Hepatocyte (in vitro differentiated cells): Measurements from ENCODE around the gene MRPL37. TPM values are rescaled to one million over a fixed set of nuclear protein-coding genes. Genes with fewer than 3 reads are reported as not detected.

Source experiments
- DNase-seq: peaks from one replicate; pipeline ENCODE4 v3.0.0-alpha.2; 2016; ENCODE audit warnings: low spot score
- H2AFZ ChIP-seq: fragments of 200-600 bp; sonication (generic); 2 replicates; pipeline ENCODE4 v1.6.0; 2016; ENCODE audit warnings: antibody characterized with exemption, mild to moderate bottlenecking
- H3K27ac ChIP-seq: fragments of 200-600 bp; sonication (generic); 2 replicates; pipeline ENCODE4 v1.5.1; 2016; ENCODE audit warnings: mild to moderate bottlenecking
- H3K27me3 ChIP-seq: fragments of 200-600 bp; sonication (generic); 2 replicates; pipeline ENCODE4 v1.6.1; 2016
- H3K36me3 ChIP-seq: fragments of 200-600 bp; sonication (generic); replicated peaks from 2 replicates; pipeline ENCODE4 v1.5.1; 2016; ENCODE audit warnings: low read depth; ENCODE audit not compliant: insufficient read depth
- H3K4me1 ChIP-seq: fragments of 200-600 bp; sonication (generic); 2 replicates; pipeline ENCODE4 v1.5.1; 2016; ENCODE audit warnings: mild to moderate bottlenecking, moderate library complexity; ENCODE audit not compliant: insufficient read depth
- H3K4me2 ChIP-seq: fragments of 200-600 bp; sonication (generic); 2 replicates; pipeline ENCODE4 v1.6.0; 2016
- H3K4me3 ChIP-seq: fragments of 200-600 bp; sonication (generic); 2 replicates; pipeline ENCODE4 v1.5.1; 2016; ENCODE audit warnings: mild to moderate bottlenecking
- H3K79me2 ChIP-seq: fragments of 200-600 bp; sonication (generic); 2 replicates; pipeline ENCODE4 v1.6.0; 2017; ENCODE audit warnings: mild to moderate bottlenecking
- H3K9me2 ChIP-seq: fragments of 200-600 bp; sonication (generic); replicated peaks from 2 replicates; pipeline ENCODE4 v1.6.0; 2017; ENCODE audit warnings: mild to moderate bottlenecking; ENCODE audit not compliant: insufficient read depth
- H3K9me3 ChIP-seq: fragments of 200-600 bp; sonication (generic); 2 replicates; pipeline ENCODE4 v1.5.1; 2016; ENCODE audit warnings: low read depth, mild to moderate bottlenecking
- H4K20me1 ChIP-seq: fragments of 200-600 bp; sonication (generic); 2 replicates; pipeline ENCODE4 v1.6.0; 2016; ENCODE audit warnings: mild to moderate bottlenecking; ENCODE audit not compliant: insufficient read depth, poor library complexity, severe bottlenecking
- EZH2 ChIP-seq: fragments of 200-600 bp; sonication (generic); IDR thresholded peaks from 2 replicates; pipeline ENCODE4 v1.6.1; 2016; ENCODE audit warnings: antibody characterized with exemption, mild to moderate bottlenecking, borderline replicate concordance
- EZH2phosphoT487 ChIP-seq: fragments of 200-600 bp; sonication (generic); IDR thresholded peaks from one replicate; pipeline ENCODE4 v1.6.1; 2018; ENCODE audit warnings: antibody characterized with exemption, mild to moderate bottlenecking, low read depth, moderate library complexity; ENCODE audit not compliant: unreplicated experiment, severe bottlenecking
- WGBS: methylation state at CpG from one replicate; pipeline ENCODE4 v1.1.6; 2016; ENCODE audit warnings: low lambda C conversion rate; ENCODE audit errors: missing lambda C conversion rate; 5-methylcytosine and 5-hydroxymethylcytosine counted together
- polyA plus RNA-seq: library from polyadenylated mRNA; unstranded; fragments of >200 nt; fragmentation: Nextera tagmentation; extraction: Ambion mirVana; gene quantifications from 2 replicates; pipeline ENCODE4 v1.2.1, GENCODE V29; 2016
- total RNA-seq: library from RNA; depleted of rRNA; stranded (reverse); fragments of >200 nt; gene quantifications from 2 replicates; pipeline ENCODE4 v1.2.3, GENCODE V29; 2014
- TF ChIP-seq, protein P1 (sequence below): fragments of 200-600 bp; sonication (generic); IDR thresholded peaks from 2 replicates; pipeline ENCODE4 v1.5.1; 2016; ENCODE audit warnings: antibody characterized with exemption, mild to moderate bottlenecking; ENCODE audit not compliant: poor library complexity

The MRPL37 gene
- total and polyA plus RNA-seq, 2 experiments from 2014 or later: 60.9 to 81.8 TPM

DNA sequence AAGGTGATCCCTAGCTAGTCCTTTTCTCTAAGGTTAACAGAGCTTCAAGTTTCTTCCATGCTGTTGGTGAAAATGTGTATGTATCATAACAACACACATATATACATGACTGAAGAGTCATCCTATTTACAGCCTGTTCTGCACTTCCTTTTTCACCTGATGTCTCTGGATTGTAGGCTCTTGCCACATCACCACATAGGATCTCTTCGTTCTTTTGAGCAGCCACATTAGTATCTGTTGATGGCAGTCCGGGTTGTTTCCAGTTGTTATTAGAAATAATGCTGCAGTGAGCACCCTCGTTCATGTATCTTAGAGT, 19.7 kb downstream of the MRPL37 start:
- no peaks in the 10 kb centered on the region for H3K36me3 ChIP-seq
- 79% methylated on average over 3 of the region's 3 CpGs for WGBS

DNA sequence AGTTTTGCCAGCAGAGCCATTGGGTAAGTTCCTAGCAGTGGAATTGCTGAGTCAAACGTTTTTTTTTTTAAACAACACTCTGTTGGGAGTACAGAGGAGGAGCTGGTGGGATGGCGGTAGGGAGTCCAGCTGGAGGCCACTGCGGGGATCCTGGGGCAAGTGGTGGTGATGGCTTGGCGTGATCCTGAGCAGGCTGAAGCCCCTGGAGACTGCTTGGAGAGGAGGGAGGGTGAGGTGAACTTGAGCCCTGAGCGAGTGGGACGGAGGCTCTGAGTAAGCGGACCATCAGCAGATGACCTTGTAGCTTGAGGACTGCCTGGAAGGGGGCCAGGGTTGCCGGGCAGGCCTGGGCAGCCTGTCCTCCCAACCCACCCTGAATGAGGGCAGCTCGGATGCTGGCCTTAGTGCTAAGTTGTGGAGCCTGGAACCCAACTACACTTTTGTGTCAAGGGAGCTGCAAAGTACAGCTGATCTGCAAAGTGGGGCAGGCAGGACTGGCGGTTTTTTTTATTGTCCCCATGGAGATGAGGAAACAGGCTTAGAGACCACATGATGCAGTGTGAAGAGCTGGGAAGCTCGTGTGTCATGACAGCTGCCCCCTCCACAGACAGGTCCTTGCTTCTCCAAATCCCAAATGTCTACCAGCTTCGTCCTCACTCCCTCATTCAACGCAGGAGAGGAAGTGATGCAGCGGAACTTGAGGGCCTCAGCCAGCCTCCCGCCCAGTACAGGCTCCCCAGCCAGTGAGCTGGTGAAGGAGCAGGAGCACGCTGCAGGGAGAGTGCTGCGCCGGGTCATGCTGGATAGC, 20.2 kb downstream of the MRPL37 start:
- Histone ChIP-seq H3K9me3 (no peaks in the 10 kb centered on the region), H3K9me2 (no peaks in the 10 kb centered on the region), H4K20me1 (peaks cover 2% of the 10 kb centered on the region), H3K36me3 (no peaks in the 10 kb centered on the region), H3K27ac (peak overlapping the region; percentile 59), H3K4me3 (no peak overlapping the region), H3K79me2 (no peaks in the 10 kb centered on the region), H3K27me3 (no peaks in the 10 kb centered on the region), H3K4me2 (peak overlapping the region; percentile 12), H3K4me1 (peaks cover 5% of the 10 kb centered on the region), H2AFZ (no peak overlapping the region)
- TF ChIP-seq, protein P1, sequence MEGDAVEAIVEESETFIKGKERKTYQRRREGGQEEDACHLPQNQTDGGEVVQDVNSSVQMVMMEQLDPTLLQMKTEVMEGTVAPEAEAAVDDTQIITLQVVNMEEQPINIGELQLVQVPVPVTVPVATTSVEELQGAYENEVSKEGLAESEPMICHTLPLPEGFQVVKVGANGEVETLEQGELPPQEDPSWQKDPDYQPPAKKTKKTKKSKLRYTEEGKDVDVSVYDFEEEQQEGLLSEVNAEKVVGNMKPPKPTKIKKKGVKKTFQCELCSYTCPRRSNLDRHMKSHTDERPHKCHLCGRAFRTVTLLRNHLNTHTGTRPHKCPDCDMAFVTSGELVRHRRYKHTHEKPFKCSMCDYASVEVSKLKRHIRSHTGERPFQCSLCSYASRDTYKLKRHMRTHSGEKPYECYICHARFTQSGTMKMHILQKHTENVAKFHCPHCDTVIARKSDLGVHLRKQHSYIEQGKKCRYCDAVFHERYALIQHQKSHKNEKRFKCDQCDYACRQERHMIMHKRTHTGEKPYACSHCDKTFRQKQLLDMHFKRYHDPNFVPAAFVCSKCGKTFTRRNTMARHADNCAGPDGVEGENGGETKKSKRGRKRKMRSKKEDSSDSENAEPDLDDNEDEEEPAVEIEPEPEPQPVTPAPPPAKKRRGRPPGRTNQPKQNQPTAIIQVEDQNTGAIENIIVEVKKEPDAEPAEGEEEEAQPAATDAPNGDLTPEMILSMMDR: no peak
- no peak for TF ChIP-seq EZH2
- peak; percentile 33 for DNase-seq
- 65% methylated on average over 18 of the region's 18 CpGs for WGBS

More for the DNA sequence above, 19.7 kb downstream of the MRPL37 start:
- Histone ChIP-seq H2AFZ (no peak overlapping the region), H3K4me2 (no peak overlapping the region), H3K27ac (peak overlapping the region; percentile 59), H3K4me3 (no peak overlapping the region), H4K20me1 (no peaks in the 10 kb centered on the region), H3K9me2 (no peaks in the 10 kb centered on the region), H3K27me3 (no peaks in the 10 kb centered on the region), H3K79me2 (no peaks in the 10 kb centered on the region), H3K4me1 (peaks cover 5% of the 10 kb centered on the region), H3K9me3 (no peaks in the 10 kb centered on the region)
- TF ChIP-seq, protein P1: no peak
- TF ChIP-seq EZH2 (no peak), EZH2phosphoT487 (no peak)
- DNase-seq: no peak

DNA sequence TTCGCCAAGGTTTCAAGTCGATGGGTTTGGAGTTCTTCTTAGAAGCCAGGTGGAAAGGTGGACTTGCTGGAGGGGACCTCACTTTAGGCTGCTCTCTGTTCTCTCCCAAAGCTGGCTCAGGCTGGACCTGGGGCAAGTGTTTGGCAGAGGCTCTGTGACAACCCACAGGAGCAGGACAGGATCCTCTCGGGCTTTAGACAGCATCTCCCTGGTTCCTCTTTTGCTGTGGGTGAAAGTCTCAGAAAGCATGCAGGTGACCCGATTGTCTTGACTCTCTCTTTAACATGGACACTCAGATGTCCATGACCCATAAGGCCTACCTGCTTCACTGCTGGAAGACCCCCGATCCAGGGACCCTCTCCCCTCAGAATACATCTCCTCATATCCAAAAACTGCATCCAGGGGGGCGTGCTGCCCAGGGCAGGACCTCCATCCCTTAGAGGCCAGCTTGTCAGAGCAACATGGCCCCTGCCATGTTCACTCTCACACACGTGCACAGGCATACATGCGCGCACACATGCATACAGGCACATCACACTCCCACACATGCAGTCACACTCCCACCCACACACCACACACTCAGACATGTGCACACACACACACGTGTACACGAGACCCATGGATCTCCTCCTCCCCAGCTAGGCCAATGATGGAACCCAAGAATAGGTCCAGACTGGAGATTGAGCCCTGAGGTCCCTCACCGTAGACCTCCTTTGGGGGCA, 21.3 kb downstream of the MRPL37 start:
- DNase-seq: no peak
- peaks cover 2% of the 10 kb centered on the region for H4K20me1 ChIP-seq
- H3K9me2 ChIP-seq: no peaks in the 10 kb centered on the region
- H3K27ac ChIP-seq: peak overlapping the region; percentile 59
- TF ChIP-seq EZH2phosphoT487: no peak
- no peak for TF ChIP-seq EZH2
- TF ChIP-seq, protein P1: no peak
- no peaks in the 10 kb centered on the region for H3K27me3 ChIP-seq
- no peak overlapping the region for H2AFZ ChIP-seq
- H3K4me2 ChIP-seq: no peak overlapping the region
- peaks cover 5% of the 10 kb centered on the region for H3K4me1 ChIP-seq
- no peaks in the 10 kb centered on the region for H3K79me2 ChIP-seq
- 96% methylated on average over 12 of the region's 12 CpGs for WGBS
- no peak overlapping the region for H3K4me3 ChIP-seq
- no peaks in the 10 kb centered on the region for H3K9me3 ChIP-seq
- H3K36me3 ChIP-seq: no peaks in the 10 kb centered on the region
